K562 (cell line): ENCODE data around the gene PNPLA1. TPM values are rescaled to one million over a fixed set of nuclear protein-coding genes. Genes with fewer than 3 reads are reported as not detected.

ENCODE experiments used
- ATAC-seq: fragments of 200-7000 bp; cut with Tn5 transposase; 3 replicates; pipeline ENCODE4 v1.9.1; 2020; ENCODE audit warnings: moderate library complexity
- BruUV-seq: library from RNA; stranded (reverse); fragments of 400-500 nt; replicated peaks from 2 replicates; lab custom pipeline; 2021; lab: Mats Ljungman, UMichigan
- CTCF ChIA-PET: fragments of 300-600 bp; formaldehyde crosslinking; extraction: SDS; loops from one replicate; lab custom pipeline; 2021; ENCODE audit warnings: low intra/inter-chr PET ratio; lab: Yijun Ruan, JAX
- POLR2A ChIA-PET: fragments of 300-600, 350-650 bp; sonication (Branson Sonifier 250); formaldehyde crosslinking; extraction: SDS; loops from one replicate; lab custom pipeline; 2021; ENCODE audit warnings: antibody characterized with exemption, inconsistent platforms; lab: Yijun Ruan, JAX
- DNase-seq, 4 experiments: peaks; one replicate each; pipeline versions ENCODE4 v3.0.0 to v3.0.0-alpha.2; 2011 to 2018; ENCODE audit warnings: low spot score in 3 of 4, mixed read lengths in 3 of 4; ENCODE audit errors: extremely low read depth in 1 of 4
- FAIRE-seq: peaks from 2 replicates; lab custom pipeline; 2011; peaks lifted over from hg19 to GRCh38; lab: Jason Lieb, UNC
- H2AFZ ChIP-seq: 2 replicates; pipeline ENCODE4 v1.6.0; 2011; ENCODE audit warnings: low read depth, low read length, control low read depth, inconsistent platforms
- H3K27ac ChIP-seq: fragments of 200-600 bp; 3 replicates; pipeline ENCODE4 v1.8.0; 2011; ENCODE audit warnings: low read depth, mild to moderate bottlenecking, control low read depth, inconsistent platforms, low read length, moderate library complexity, mixed read lengths; ENCODE audit errors: extremely low read depth
- H3K27me3 ChIP-seq, 2 experiments: fragments of 300-600 bp in 1 of 2; 2 replicates in 1 of 2; 3 replicates in 1 of 2; pipeline versions ENCODE4 v1.6.0 to v1.8.0; 2011; ENCODE audit warnings: inconsistent platforms in 2 of 2, low read length in 2 of 2, mild to moderate bottlenecking in 1 of 2, mixed read lengths in 1 of 2, moderate library complexity in 1 of 2; ENCODE audit not compliant: control insufficient read depth in 2 of 2, insufficient read depth in 2 of 2
- H3K36me3 ChIP-seq: fragments of 300-600 bp; 3 replicates; pipeline ENCODE4 v1.8.0; 2011; ENCODE audit warnings: mild to moderate bottlenecking, low read length, inconsistent platforms; ENCODE audit not compliant: control insufficient read depth, insufficient read depth
- H3K4me1 ChIP-seq, 2 experiments: fragments of 200-600 bp in 1 of 2; replicated peaks in 1 of 2; 2 replicates in 1 of 2; 3 replicates in 1 of 2; pipeline versions ENCODE4 v1.5.1 to v1.8.0; 2011; ENCODE audit warnings: inconsistent platforms in 2 of 2, low read length in 2 of 2, mild to moderate bottlenecking in 1 of 2, mixed read lengths in 1 of 2, moderate library complexity in 1 of 2; ENCODE audit not compliant: control insufficient read depth in 2 of 2, insufficient read depth in 2 of 2
- H3K4me2 ChIP-seq: 2 replicates; pipeline ENCODE4 v1.6.1; 2011; ENCODE audit warnings: low read length, control low read depth, inconsistent platforms, mixed read lengths; ENCODE audit not compliant: insufficient read depth
- H3K4me3 ChIP-seq: fragments of 200-600 bp; sonication (generic), shearing (Covaris generic); 2 replicates; pipeline ENCODE4 v1.5.1; 2016; ENCODE audit warnings: control low read depth, inconsistent platforms
- H3K79me2 ChIP-seq: fragments of 200-600 bp; 3 replicates; pipeline ENCODE4 v1.8.0; 2011; ENCODE audit warnings: low read length, inconsistent platforms; ENCODE audit not compliant: control insufficient read depth, insufficient read depth
- H3K9ac ChIP-seq, 2 experiments: 2 replicates each; pipeline versions ENCODE4 v1.6.0 to v1.6.1; 2011; ENCODE audit warnings: low read depth in 2 of 2, low read length in 2 of 2, control low read depth in 1 of 2, inconsistent platforms in 1 of 2, mild to moderate bottlenecking in 1 of 2, mixed read lengths in 1 of 2; ENCODE audit not compliant: insufficient read depth in 1 of 2
- H3K9me1 ChIP-seq: one replicate; pipeline ENCODE4 v1.6.0; 2011; ENCODE audit warnings: inconsistent platforms, mild to moderate bottlenecking, low read length, moderate library complexity; ENCODE audit not compliant: control insufficient read depth, insufficient read depth
- H3K9me3 ChIP-seq: replicated peaks from 2 replicates; pipeline ENCODE4 v1.5.1; 2011; ENCODE audit warnings: low read depth, low read length, inconsistent platforms; ENCODE audit not compliant: control insufficient read depth, insufficient read depth
- H4K20me1 ChIP-seq: replicated peaks from 2 replicates; pipeline ENCODE4 v1.6.1; 2011; ENCODE audit warnings: low read length, inconsistent platforms, mixed read lengths; ENCODE audit not compliant: control insufficient read depth, insufficient read depth
- ARHGAP35 ChIP-seq: fragments of 450-650 bp; IDR thresholded peaks from 2 replicates; pipeline ENCODE4 v1.6.1; 2018; ENCODE audit not compliant: partially characterized antibody
- LARP7 ChIP-seq: fragments of 450-650 bp; IDR thresholded peaks from 2 replicates; pipeline ENCODE4 v1.6.1; 2016
- MAZ ChIP-seq, 2 experiments: fragments of 450-650 bp in 1 of 2; sonication (generic) in 1 of 2; formaldehyde crosslinking; IDR thresholded peaks in 1 of 2; conservative IDR thresholded peaks in 1 of 2; 2 replicates each; pipeline versions ENCODE4 v1.4.0 to v1.5.0; 2020; ENCODE audit warnings: mild to moderate bottlenecking in 1 of 2, missing genetic modification reagents in 1 of 2
- MECOM ChIP-seq: fragments of 250-450 bp; sonication (Bioruptor Pico); IDR thresholded peaks from 2 replicates; pipeline ENCODE4 v1.8.0; 2022; ENCODE audit warnings: inconsistent platforms
- NCOA2 ChIP-seq, 2 experiments: fragments of 450-650 bp; IDR thresholded peaks; 2 replicates each; pipeline ENCODE4 v1.6.1; 2018; ENCODE audit warnings: mild to moderate bottlenecking in 2 of 2, moderate library complexity in 1 of 2; ENCODE audit not compliant: partially characterized antibody in 2 of 2
- SMAD1 ChIP-seq: fragments of 150-350 bp; IDR thresholded peaks from 2 replicates; pipeline ENCODE4 v1.6.1; 2014; ENCODE audit warnings: low read length, low read depth; ENCODE audit not compliant: partially characterized antibody
- SMARCE1 ChIP-seq: fragments of 450-650 bp; IDR thresholded peaks from 2 replicates; pipeline ENCODE4 v1.7.1; 2016; ENCODE audit warnings: mild to moderate bottlenecking
- STAT5A ChIP-seq: IDR thresholded peaks from 2 replicates; pipeline ENCODE4 v1.6.1; 2012; ENCODE audit warnings: low read length, inconsistent platforms, borderline replicate concordance
- STAT5B ChIP-seq: fragments of 250-450 bp; sonication (Bioruptor Pico); IDR thresholded peaks from 2 replicates; pipeline ENCODE4 v1.8.0; 2021; ENCODE audit warnings: mild to moderate bottlenecking, inconsistent platforms
- TBL1XR1 ChIP-seq, 2 experiments: IDR thresholded peaks; 2 replicates each; pipeline ENCODE4 v1.6.1; 2012; ENCODE audit warnings: improper control_type of control experiment in 2 of 2, low read length in 2 of 2, mild to moderate bottlenecking in 1 of 2
- ZNF175 ChIP-seq: fragments of 200-800 bp; sonication (Bioruptor generic); IDR thresholded peaks from 2 replicates; pipeline ENCODE4 v1.6.1; 2016; ENCODE audit warnings: low read depth, mild to moderate bottlenecking, missing genetic modification characterization, missing compliant biosample characterization
- ZNF197 ChIP-seq: fragments of 200-800 bp; sonication (Bioruptor generic); IDR thresholded peaks from 2 replicates; pipeline ENCODE4 v1.6.1; 2016; ENCODE audit warnings: low read depth, missing genetic modification characterization, missing compliant biosample characterization
- ZNF23 ChIP-seq: fragments of 250-450 bp; sonication (Bioruptor Pico); IDR thresholded peaks from 2 replicates; pipeline ENCODE4 v1.4.0; 2020; ENCODE audit warnings: mild to moderate bottlenecking
- WGBS: fragments of 100-300 bp; shearing (Covaris generic); methylation state at CpG from one replicate; pipeline ENCODE4 v1.1.6; 2016; ENCODE audit warnings: low coverage, mixed read lengths; ENCODE audit not compliant: insufficient coverage; ENCODE audit errors: missing lambda C conversion rate; 5-methylcytosine and 5-hydroxymethylcytosine counted together
- in situ Hi-C: fragments of 300-500 bp; cut with MboI; formaldehyde crosslinking; loops from 4 replicates; pipeline ENCODE4 v1.15.0; 2018; ENCODE audit warnings: inconsistent platforms, mixed read lengths
- intact Hi-C: fragments of 100-400 bp; cut with micrococcal nuclease; formaldehyde crosslinking; loops from 2 replicates; pipeline ENCODE4 v1.14.2; 2022
- polyA plus RNA-seq, 8 experiments: library from polyadenylated mRNA; depleted of rRNA in 4 of 8; stranded (reverse) in 5 of 8; unstranded in 3 of 8; fragments of >200 nt; fragmentation: Nextera tagmentation in 2 of 8; fragmentation: Illumina TruSeq in 1 of 8; extraction: Ambion mirVana in 2 of 8; extraction: Trizol in 1 of 8; gene quantifications; 2 replicates each; pipeline versions ENCODE4 v1.2.1 to v1.2.3, GENCODE V29; 2011 to 2014; ENCODE audit warnings: inconsistent platforms in 1 of 8, missing spikeins in 1 of 8
- total RNA-seq, 7 experiments: library from RNA; depleted of rRNA in 6 of 7; stranded (reverse); fragments of >200 nt in 6 of 7; fragmentation: Illumina TruSeq in 2 of 7; extraction: Trizol in 2 of 7; gene quantifications; 2 replicates each; pipeline versions ENCODE4 v1.2.1 to v1.2.3, GENCODE V29; 2011 to 2021; ENCODE audit warnings: low replicate concordance in 1 of 7
- TF ChIP-seq, protein P1 (sequence below): fragments of 450-650 bp; IDR thresholded peaks from 2 replicates; pipeline ENCODE4 v1.7.0; 2016; ENCODE audit warnings: borderline replicate concordance
- TF ChIP-seq, protein P2 (sequence below): IDR thresholded peaks from 2 replicates; pipeline ENCODE4 v1.6.1; 2016; ENCODE audit warnings: missing genetic modification characterization, missing compliant biosample characterization
- TF ChIP-seq, protein P3 (sequence below): fragments of 450-650 bp; formaldehyde crosslinking; IDR thresholded peaks from 2 replicates; pipeline ENCODE4 v1.4.0; 2022; ENCODE audit warnings: missing genetic modification characterization
- TF ChIP-seq, protein P4 (sequence below): fragments of 450-650 bp; conservative IDR thresholded peaks from 2 replicates; pipeline ENCODE4 v1.6.1; 2016; ENCODE audit warnings: missing genetic modification characterization, low read depth, mild to moderate bottlenecking, control low read depth, missing compliant biosample characterization

The PNPLA1 gene
- total and polyA plus RNA-seq, 9 of the 15 experiments (the other 6 are each of a cell fraction or from before 2014, with no cell fraction given), result 0.04 to 0.27 (median 0.13) TPM; not detected in 2

DNA sequence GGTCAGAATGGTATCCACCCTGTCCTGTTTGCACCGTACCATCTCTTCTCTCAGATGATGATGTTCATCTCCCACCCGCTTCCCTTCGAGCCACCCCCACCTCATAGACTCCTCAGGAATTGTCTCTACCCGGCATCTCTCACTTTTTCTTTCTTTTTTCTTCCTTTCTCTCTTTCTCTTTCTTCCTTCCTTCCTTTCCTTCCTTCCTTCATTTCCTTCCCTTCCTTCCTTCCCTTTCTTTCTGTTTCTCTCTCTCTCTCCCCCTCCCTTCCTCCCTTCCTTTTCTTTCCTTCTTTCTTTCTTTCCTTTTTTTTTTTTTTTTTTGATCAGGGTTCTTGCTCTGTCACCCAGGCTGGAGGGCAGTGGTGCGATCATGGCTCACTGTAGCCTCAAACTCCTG, 27.7 kb upstream of the PNPLA1 start:
- FAIRE-seq (no peak), ATAC-seq (no peak), DNase-seq (no peak)
- H3K4me3 ChIP-seq, result no peak overlapping the region
- peaks cover 0 to 7% of the 10 kb centered on the region in 2 experiments; a peak in 2 of 5 replicates for H3K4me1 ChIP-seq
- no peaks in the 10 kb centered on the region for H3K9me1 ChIP-seq
- H3K9me3 ChIP-seq, result no peaks in the 10 kb centered on the region
- ChIA-PET CTCF (no interaction called here), POLR2A (interaction anchor here (0.6 to 1.0 kb wide), 3 partner anchors 9 to 136 kb away, joined by 3 to 4 read pairs (median 3); no protein-coding TSS in a partner anchor)
- 0 out of 2 replicates have a peak overlapping the region, but pooled peaks have one; percentile 25 for H2AFZ ChIP-seq
- no peaks in the 10 kb centered on the region for H4K20me1 ChIP-seq
- 9% methylated on average over 4 of the region's 5 CpGs for WGBS
- H3K27me3 ChIP-seq, result peaks cover 22 to 42% of the 10 kb centered on the region in 2 experiments
- no TSS peak for BruUV-seq
- intact Hi-C loops (no loop called here), in situ Hi-C loops (no loop called here)
- H3K27ac ChIP-seq, result no peak overlapping the region
- H3K4me2 ChIP-seq, result peak overlapping the region; percentile 16; the same call in 1 of the 2 replicates
- no peaks in the 10 kb centered on the region for H3K36me3 ChIP-seq
- H3K9ac ChIP-seq, result no peak overlapping the region
- no peaks in the 10 kb centered on the region for H3K79me2 ChIP-seq
- TF ChIP-seq MAZ (CRISPR knock-in tag; conservative IDR thresholded peaks at IDR 0.05 in 1 of 2, IDR thresholded peaks at IDR 0.05 in 1 of 2) (peak in 1 of 2 experiments; percentile 28; a peak in 1 of 4 replicates), SMAD1 (no peak), STAT5B (no peak), MECOM (CRISPR knock-in tag) (no peak), ZNF197 (CRISPR knock-in tag) (no peak), NCOA2 (IDR thresholded peaks at IDR 0.05; ENCODE audit: partially characterized antibody in 2 of 2) (no peak), ZNF175 (CRISPR knock-in tag) (no peak), ARHGAP35 (peak; percentile 24), ZNF23 (CRISPR knock-in tag) (no peak), SMARCE1 (0 out of 2 replicates have a peak, but pooled peaks have one; percentile 8), LARP7 (peak; percentile 51; the same call in 1 of the 2 replicates), STAT5A (no peak), TBL1XR1 (IDR thresholded peaks at IDR 0.05; ENCODE audit: low read length in 2 of 2) (no peak)
- TF ChIP-seq, protein P1, sequence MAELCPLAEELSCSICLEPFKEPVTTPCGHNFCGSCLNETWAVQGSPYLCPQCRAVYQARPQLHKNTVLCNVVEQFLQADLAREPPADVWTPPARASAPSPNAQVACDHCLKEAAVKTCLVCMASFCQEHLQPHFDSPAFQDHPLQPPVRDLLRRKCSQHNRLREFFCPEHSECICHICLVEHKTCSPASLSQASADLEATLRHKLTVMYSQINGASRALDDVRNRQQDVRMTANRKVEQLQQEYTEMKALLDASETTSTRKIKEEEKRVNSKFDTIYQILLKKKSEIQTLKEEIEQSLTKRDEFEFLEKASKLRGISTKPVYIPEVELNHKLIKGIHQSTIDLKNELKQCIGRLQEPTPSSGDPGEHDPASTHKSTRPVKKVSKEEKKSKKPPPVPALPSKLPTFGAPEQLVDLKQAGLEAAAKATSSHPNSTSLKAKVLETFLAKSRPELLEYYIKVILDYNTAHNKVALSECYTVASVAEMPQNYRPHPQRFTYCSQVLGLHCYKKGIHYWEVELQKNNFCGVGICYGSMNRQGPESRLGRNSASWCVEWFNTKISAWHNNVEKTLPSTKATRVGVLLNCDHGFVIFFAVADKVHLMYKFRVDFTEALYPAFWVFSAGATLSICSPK, result peak; percentile 41; the same call in 1 of the 2 replicates
- TF ChIP-seq, protein P2, sequence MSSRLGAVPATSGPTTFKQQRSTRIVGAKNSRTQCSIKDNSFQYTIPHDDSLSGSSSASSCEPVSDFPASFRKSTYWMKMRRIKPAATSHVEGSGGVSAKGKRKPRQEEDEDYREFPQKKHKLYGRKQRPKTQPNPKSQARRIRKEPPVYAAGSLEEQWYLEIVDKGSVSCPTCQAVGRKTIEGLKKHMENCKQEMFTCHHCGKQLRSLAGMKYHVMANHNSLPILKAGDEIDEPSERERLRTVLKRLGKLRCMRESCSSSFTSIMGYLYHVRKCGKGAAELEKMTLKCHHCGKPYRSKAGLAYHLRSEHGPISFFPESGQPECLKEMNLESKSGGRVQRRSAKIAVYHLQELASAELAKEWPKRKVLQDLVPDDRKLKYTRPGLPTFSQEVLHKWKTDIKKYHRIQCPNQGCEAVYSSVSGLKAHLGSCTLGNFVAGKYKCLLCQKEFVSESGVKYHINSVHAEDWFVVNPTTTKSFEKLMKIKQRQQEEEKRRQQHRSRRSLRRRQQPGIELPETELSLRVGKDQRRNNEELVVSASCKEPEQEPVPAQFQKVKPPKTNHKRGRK (tag), result peak; percentile 98
- TF ChIP-seq, protein P3, sequence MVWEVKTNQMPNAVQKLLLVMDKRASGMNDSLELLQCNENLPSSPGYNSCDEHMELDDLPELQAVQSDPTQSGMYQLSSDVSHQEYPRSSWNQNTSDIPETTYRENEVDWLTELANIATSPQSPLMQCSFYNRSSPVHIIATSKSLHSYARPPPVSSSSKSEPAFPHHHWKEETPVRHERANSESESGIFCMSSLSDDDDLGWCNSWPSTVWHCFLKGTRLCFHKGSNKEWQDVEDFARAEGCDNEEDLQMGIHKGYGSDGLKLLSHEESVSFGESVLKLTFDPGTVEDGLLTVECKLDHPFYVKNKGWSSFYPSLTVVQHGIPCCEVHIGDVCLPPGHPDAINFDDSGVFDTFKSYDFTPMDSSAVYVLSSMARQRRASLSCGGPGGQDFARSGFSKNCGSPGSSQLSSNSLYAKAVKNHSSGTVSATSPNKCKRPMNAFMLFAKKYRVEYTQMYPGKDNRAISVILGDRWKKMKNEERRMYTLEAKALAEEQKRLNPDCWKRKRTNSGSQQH, result peak; percentile 85
- TF ChIP-seq, protein P4, sequence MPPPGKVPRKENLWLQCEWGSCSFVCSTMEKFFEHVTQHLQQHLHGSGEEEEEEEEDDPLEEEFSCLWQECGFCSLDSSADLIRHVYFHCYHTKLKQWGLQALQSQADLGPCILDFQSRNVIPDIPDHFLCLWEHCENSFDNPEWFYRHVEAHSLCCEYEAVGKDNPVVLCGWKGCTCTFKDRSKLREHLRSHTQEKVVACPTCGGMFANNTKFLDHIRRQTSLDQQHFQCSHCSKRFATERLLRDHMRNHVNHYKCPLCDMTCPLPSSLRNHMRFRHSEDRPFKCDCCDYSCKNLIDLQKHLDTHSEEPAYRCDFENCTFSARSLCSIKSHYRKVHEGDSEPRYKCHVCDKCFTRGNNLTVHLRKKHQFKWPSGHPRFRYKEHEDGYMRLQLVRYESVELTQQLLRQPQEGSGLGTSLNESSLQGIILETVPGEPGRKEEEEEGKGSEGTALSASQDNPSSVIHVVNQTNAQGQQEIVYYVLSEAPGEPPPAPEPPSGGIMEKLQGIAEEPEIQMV, result peak; percentile 59; the same call in 1 of the 2 replicates
